Sigmoid colon (tissue), 4 donors: Measurements from ENCODE around the gene C11orf58.

Source experiments
- EP300 ChIP-seq, 4 donors: sonication (generic); formaldehyde crosslinking; IDR thresholded peaks; one replicate each; pipeline ENCODE4 v1.6.1; 2017; ENCODE audit warnings: antibody characterized with exemption in 4 of 4
- POLR2A ChIP-seq, 2 donors: fragments of 450-650 bp; IDR thresholded peaks; one replicate each; pipeline ENCODE4 v1.6.1; 2016; ENCODE audit warnings: antibody characterized with exemption in 2 of 2, mild to moderate bottlenecking in 2 of 2, moderate library complexity in 2 of 2
- POLR2AphosphoS5 ChIP-seq, 4 donors: sonication (generic); formaldehyde crosslinking; IDR thresholded peaks; one replicate each; pipeline ENCODE4 v1.6.1; 2017; ENCODE audit warnings: antibody characterized with exemption in 4 of 4
- TF ChIP-seq, protein P1 (sequence below), 4 experiments: fragments of 450-650 bp in 3 of 4; fragments of 200-600 bp in 1 of 4; IDR thresholded peaks; one replicate each; pipeline ENCODE4 v1.5.1; 2016 to 2019; ENCODE audit warnings: antibody characterized with exemption in 4 of 4, mild to moderate bottlenecking in 3 of 4, moderate library complexity in 2 of 4

DNA sequence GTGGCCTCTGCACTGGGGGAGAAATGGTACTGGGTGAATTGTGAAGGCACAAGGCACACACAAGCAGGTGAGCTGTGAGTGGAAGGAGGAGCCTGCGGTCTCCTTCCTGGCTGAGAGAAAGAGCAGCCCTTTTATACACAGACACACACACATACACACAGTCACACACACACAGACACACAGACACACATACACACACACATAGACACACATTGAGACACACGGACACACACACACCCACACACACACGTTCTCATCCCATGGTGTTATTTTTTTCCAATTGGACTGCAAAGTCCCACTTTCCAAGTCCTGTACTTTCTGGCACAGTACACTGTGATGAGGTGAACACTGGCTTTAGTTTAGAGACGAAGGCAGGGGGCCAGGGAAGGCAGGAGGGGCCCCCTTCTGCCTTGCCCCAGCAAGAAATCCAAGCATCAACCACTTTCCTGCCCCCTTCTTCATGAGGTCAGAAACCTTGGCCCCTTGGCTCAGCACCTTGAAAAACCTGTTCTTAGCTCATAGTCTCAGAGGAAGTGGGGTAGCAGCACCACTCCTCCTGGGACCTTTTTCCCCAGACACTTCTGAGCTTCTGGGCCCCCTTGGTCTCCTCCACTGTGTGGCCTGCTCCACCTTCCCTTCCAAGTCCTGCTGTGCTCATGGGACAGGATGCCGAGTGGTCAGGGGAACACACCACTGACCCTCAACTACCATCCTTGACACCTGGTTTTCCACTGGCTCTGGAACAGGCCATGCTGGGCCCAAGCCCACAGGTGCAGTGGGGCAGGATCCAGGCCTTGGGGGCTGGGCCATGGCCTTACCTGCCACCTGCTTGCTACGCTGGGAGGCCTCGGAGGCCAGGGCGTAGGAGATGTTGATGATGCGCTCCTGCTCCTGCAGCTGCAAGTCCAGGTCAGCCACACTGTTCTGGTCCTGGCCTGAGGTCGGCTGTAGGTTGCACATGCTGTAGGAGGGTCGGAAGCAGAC is 43.8 kb downstream of the C11orf58 start:
- TF ChIP-seq, protein P1, sequence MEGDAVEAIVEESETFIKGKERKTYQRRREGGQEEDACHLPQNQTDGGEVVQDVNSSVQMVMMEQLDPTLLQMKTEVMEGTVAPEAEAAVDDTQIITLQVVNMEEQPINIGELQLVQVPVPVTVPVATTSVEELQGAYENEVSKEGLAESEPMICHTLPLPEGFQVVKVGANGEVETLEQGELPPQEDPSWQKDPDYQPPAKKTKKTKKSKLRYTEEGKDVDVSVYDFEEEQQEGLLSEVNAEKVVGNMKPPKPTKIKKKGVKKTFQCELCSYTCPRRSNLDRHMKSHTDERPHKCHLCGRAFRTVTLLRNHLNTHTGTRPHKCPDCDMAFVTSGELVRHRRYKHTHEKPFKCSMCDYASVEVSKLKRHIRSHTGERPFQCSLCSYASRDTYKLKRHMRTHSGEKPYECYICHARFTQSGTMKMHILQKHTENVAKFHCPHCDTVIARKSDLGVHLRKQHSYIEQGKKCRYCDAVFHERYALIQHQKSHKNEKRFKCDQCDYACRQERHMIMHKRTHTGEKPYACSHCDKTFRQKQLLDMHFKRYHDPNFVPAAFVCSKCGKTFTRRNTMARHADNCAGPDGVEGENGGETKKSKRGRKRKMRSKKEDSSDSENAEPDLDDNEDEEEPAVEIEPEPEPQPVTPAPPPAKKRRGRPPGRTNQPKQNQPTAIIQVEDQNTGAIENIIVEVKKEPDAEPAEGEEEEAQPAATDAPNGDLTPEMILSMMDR (IDR thresholded peaks at IDR 0.05), result no peak
- TF ChIP-seq POLR2AphosphoS5 (IDR thresholded peaks at IDR 0.05), result no peak
- TF ChIP-seq POLR2A (IDR thresholded peaks at IDR 0.05), result no peak
- TF ChIP-seq EP300 (IDR thresholded peaks at IDR 0.05), result no peak
